ENCODE data around the gene GRIN3B.

GRCh38 chr19:976476-976875 lies 23.7 kb upstream of the GRIN3B start:
- TF ChIP-seq POLR2A (IDR thresholded peaks at IDR 0.05; ENCODE audit: low read depth, low read length) (no peak), POLR2AphosphoS5 (IDR thresholded peaks at IDR 0.05; ENCODE audit: low read depth, low read length) (peak; percentile 32; the same call in 1 of the 2 replicates), TAF1 (IDR thresholded peaks at IDR 0.05; ENCODE audit: low read depth, low read length) (no peak), POU2F2 (IDR thresholded peaks at IDR 0.05; ENCODE audit: low read depth, low read length) (no peak), PAX5 (IDR thresholded peaks at IDR 0.05; ENCODE audit: insufficient read depth, low read length, severe bottlenecking) (no peak), SPI1 (IDR thresholded peaks at IDR 0.05; ENCODE audit: low read depth, low read length) (no peak)

All from GM12891 (cell line).